ENCODE results near the gene STX18.

The STX18 gene

DNA sequence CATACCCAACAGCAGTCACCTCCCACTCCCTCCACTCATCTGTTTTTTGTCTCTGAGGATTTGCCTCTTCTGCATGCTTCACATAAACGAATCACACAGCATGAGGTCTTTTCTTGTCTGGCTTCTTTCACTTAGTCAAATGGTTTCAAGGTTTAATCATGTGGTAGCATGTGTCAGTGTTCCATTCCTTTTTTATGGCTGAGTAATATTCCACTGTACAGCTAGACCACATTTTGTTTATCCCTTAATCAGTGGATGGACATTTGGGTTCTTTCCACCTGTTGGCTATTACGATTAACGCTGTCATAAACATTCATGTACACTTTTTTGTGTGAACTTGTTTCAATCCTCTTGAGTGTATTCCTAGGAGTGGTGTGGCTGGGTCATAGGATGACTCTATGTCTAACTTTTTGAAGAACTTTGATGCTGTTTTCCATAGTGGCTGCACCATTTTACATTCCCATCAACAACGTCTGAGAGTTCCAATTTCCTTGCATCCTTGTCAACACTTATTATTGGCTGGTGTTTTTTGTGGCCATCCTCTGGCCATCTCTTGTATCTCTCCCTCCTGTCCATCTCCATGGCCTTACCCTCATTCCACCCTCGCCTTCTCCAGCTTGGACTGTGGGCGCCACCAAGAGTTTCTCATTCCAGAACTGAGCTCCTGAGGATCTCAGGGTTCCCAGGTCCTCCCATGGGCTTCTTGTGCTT is 167.3 kb downstream of the STX18 start:
- no peak for DNase-seq
